ENCODE measurements around the gene FER1L5.

FER1L5 gene

GRCh38 chr2:96695602-96696001, 53.0 kb downstream of the FER1L5 start:
- DNase-seq (ENCODE audit: low read depth, low spot score) = no peak

GRCh38 chr2:96697476-96697875, 54.9 kb downstream of the FER1L5 start:
- DNase-seq (ENCODE audit: low read depth, low spot score) = no peak

- DNase-seq (ENCODE audit: low read depth, low spot score) = no peak
Observed at GRCh38 chr2:96698221-96698861, 55.8 kb downstream of the FER1L5 start.

GRCh38 chr2:96699021-96699420, 56.5 kb downstream of the FER1L5 start:
- DNase-seq (ENCODE audit: low read depth, low spot score) = no peak

- no peak for DNase-seq (ENCODE audit: low read depth, low spot score)
Observed at GRCh38 chr2:96699621-96700020, 57.1 kb downstream of the FER1L5 start.

GRCh38 chr2:96700086-96700485, 57.5 kb downstream of the FER1L5 start:
- no peak for DNase-seq (ENCODE audit: low read depth, low spot score)

GRCh38 chr2:96701636-96702035, 59.1 kb downstream of the FER1L5 start:
- DNase-seq (ENCODE audit: low read depth, low spot score) = no peak

- DNase-seq (ENCODE audit: low read depth, low spot score) = no peak
Observed at GRCh38 chr2:96702098-96702785, 59.7 kb downstream of the FER1L5 start.

GRCh38 chr2:96703021-96703751, 60.6 kb downstream of the FER1L5 start:
- no peak for DNase-seq (ENCODE audit: low read depth, low spot score)

- DNase-seq (ENCODE audit: low read depth, low spot score) = no peak
Observed at GRCh38 chr2:96710985-96711384, 68.4 kb downstream of the FER1L5 start.

GRCh38 chr2:96715658-96716057, 73.1 kb downstream of the FER1L5 start:
- no peak for DNase-seq (ENCODE audit: low read depth, low spot score)

- no peak for DNase-seq (ENCODE audit: low read depth, low spot score)
Observed at GRCh38 chr2:96716388-96716787, 73.8 kb downstream of the FER1L5 start.

GRCh38 chr2:96726131-96726530, 83.6 kb downstream of the FER1L5 start:
- no peak for DNase-seq (ENCODE audit: low read depth, low spot score)

- DNase-seq (ENCODE audit: low read depth, low spot score) = no peak
Observed at GRCh38 chr2:96727431-96727830, 84.9 kb downstream of the FER1L5 start.

- no peak for DNase-seq (ENCODE audit: low read depth, low spot score)
Observed at GRCh38 chr2:96729748-96730147, 87.2 kb downstream of the FER1L5 start.

GRCh38 chr2:96730212-96730611, 87.6 kb downstream of the FER1L5 start:
- no peak for DNase-seq (ENCODE audit: low read depth, low spot score)

GRCh38 chr2:96733931-96734330, 91.4 kb downstream of the FER1L5 start:
- no peak for DNase-seq (ENCODE audit: low read depth, low spot score)

GRCh38 chr2:96734880-96735583, 92.5 kb downstream of the FER1L5 start:
- DNase-seq (ENCODE audit: low read depth, low spot score) = no peak

GRCh38 chr2:96737251-96737650, 94.7 kb downstream of the FER1L5 start:
- no peak for DNase-seq (ENCODE audit: low read depth, low spot score)

GRCh38 chr2:96737831-96738230, 95.3 kb downstream of the FER1L5 start:
- DNase-seq (ENCODE audit: low read depth, low spot score) = no peak

- DNase-seq (ENCODE audit: low read depth, low spot score) = no peak
Observed at GRCh38 chr2:96739076-96739632, 96.6 kb downstream of the FER1L5 start.
